Prostate gland (tissue), 2 donors: ENCODE measurements around the gene ZNFX1.

Source experiments
- POLR2A ChIP-seq: fragments of 450-650 bp; IDR thresholded peaks from one replicate; pipeline ENCODE4 v1.6.1; 2016; ENCODE audit warnings: antibody characterized with exemption, mild to moderate bottlenecking
- POLR2AphosphoS5 ChIP-seq: sonication (generic); formaldehyde crosslinking; IDR thresholded peaks from one replicate; pipeline ENCODE4 v1.6.1; 2017; ENCODE audit warnings: antibody characterized with exemption
- TF ChIP-seq, protein P1 (sequence below), 4 experiments: fragments of 200-600 bp in 2 of 4; fragments of 450-650 bp in 2 of 4; sonication (generic) in 2 of 4; IDR thresholded peaks; 1 replicate in 3 of 4; 2 replicates in 1 of 4; pipeline ENCODE4 v1.5.1; 2016 to 2019; ENCODE audit warnings: antibody characterized with exemption in 4 of 4, mild to moderate bottlenecking in 2 of 4, moderate library complexity in 2 of 4

GRCh38 chr20:49290608-49291191, 12.8 kb upstream of the ZNFX1 start:
- TF ChIP-seq, protein P1, sequence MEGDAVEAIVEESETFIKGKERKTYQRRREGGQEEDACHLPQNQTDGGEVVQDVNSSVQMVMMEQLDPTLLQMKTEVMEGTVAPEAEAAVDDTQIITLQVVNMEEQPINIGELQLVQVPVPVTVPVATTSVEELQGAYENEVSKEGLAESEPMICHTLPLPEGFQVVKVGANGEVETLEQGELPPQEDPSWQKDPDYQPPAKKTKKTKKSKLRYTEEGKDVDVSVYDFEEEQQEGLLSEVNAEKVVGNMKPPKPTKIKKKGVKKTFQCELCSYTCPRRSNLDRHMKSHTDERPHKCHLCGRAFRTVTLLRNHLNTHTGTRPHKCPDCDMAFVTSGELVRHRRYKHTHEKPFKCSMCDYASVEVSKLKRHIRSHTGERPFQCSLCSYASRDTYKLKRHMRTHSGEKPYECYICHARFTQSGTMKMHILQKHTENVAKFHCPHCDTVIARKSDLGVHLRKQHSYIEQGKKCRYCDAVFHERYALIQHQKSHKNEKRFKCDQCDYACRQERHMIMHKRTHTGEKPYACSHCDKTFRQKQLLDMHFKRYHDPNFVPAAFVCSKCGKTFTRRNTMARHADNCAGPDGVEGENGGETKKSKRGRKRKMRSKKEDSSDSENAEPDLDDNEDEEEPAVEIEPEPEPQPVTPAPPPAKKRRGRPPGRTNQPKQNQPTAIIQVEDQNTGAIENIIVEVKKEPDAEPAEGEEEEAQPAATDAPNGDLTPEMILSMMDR (IDR thresholded peaks at IDR 0.05), result no peak
- no peak for TF ChIP-seq POLR2AphosphoS5
- TF ChIP-seq POLR2A, result no peak
